HepG2 (cell line): ENCODE results near the gene CFAP210.

Source experiments
- JUN ChIP-seq: sonication (generic); formaldehyde crosslinking; IDR thresholded peaks from 2 replicates; pipeline ENCODE4 v1.4.0; 2020; ENCODE audit warnings: mild to moderate bottlenecking, missing genetic modification reagents
- KLF6 ChIP-seq: IDR thresholded peaks from 2 replicates; pipeline ENCODE4 v1.8.0; 2016; ENCODE audit warnings: missing biosample characterization, missing genetic modification reagents
- MTF1 ChIP-seq: sonication (generic); formaldehyde crosslinking; IDR thresholded peaks from 2 replicates; pipeline ENCODE4 v1.5.0; 2020; ENCODE audit warnings: missing genetic modification reagents
- SIN3A ChIP-seq: IDR thresholded peaks from 2 replicates; pipeline ENCODE4 v1.6.1; 2011; ENCODE audit warnings: low read depth, mild to moderate bottlenecking, control low read depth, low read length, borderline replicate concordance
- ZNF790 ChIP-seq: sonication (generic); formaldehyde crosslinking; IDR thresholded peaks from 2 replicates; pipeline ENCODE4 v1.8.0; 2022; ENCODE audit warnings: missing genetic modification reagents, mild to moderate bottlenecking, borderline replicate concordance
- ZNF841 ChIP-seq: sonication (generic); formaldehyde crosslinking; IDR thresholded peaks from 2 replicates; pipeline ENCODE4 v1.8.1; 2023; ENCODE audit warnings: missing genetic modification reagents, borderline replicate concordance
- TF ChIP-seq, protein P1 (sequence below): sonication (generic); formaldehyde crosslinking; IDR thresholded peaks from 2 replicates; pipeline ENCODE4 v1.4.0; 2020; ENCODE audit warnings: missing genetic modification reagents, mild to moderate bottlenecking, borderline replicate concordance
- TF ChIP-seq, protein P2 (sequence below): sonication (generic); formaldehyde crosslinking; IDR thresholded peaks from 2 replicates; pipeline ENCODE4 v1.4.0; 2020; ENCODE audit warnings: missing genetic modification reagents, borderline replicate concordance

DNA sequence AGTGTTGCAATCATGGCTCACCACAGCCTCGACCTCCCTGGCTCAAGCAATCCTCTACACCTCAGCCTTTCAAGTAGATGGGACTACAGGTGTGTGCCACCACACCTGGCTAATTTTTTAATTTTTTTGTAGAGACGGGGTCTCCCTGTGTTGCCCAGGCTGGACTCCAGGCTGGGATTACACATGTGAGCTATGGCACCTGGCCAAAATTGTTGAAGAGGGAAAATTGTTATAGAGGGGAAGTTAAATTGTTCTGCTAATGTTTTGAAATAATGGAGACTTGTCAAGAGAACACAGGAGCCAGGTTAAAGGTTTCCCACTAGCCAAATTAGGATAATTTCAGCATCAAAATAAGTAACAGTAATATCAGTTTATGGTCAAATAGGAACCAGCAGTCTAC is 84.9 kb downstream of the CFAP210 start:
- no peak for TF ChIP-seq KLF6 (CRISPR knock-in tag)
- TF ChIP-seq, protein P1, sequence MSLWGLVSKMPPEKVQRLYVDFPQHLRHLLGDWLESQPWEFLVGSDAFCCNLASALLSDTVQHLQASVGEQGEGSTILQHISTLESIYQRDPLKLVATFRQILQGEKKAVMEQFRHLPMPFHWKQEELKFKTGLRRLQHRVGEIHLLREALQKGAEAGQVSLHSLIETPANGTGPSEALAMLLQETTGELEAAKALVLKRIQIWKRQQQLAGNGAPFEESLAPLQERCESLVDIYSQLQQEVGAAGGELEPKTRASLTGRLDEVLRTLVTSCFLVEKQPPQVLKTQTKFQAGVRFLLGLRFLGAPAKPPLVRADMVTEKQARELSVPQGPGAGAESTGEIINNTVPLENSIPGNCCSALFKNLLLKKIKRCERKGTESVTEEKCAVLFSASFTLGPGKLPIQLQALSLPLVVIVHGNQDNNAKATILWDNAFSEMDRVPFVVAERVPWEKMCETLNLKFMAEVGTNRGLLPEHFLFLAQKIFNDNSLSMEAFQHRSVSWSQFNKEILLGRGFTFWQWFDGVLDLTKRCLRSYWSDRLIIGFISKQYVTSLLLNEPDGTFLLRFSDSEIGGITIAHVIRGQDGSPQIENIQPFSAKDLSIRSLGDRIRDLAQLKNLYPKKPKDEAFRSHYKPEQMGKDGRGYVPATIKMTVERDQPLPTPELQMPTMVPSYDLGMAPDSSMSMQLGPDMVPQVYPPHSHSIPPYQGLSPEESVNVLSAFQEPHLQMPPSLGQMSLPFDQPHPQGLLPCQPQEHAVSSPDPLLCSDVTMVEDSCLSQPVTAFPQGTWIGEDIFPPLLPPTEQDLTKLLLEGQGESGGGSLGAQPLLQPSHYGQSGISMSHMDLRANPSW, result no peak
- TF ChIP-seq, protein P2, sequence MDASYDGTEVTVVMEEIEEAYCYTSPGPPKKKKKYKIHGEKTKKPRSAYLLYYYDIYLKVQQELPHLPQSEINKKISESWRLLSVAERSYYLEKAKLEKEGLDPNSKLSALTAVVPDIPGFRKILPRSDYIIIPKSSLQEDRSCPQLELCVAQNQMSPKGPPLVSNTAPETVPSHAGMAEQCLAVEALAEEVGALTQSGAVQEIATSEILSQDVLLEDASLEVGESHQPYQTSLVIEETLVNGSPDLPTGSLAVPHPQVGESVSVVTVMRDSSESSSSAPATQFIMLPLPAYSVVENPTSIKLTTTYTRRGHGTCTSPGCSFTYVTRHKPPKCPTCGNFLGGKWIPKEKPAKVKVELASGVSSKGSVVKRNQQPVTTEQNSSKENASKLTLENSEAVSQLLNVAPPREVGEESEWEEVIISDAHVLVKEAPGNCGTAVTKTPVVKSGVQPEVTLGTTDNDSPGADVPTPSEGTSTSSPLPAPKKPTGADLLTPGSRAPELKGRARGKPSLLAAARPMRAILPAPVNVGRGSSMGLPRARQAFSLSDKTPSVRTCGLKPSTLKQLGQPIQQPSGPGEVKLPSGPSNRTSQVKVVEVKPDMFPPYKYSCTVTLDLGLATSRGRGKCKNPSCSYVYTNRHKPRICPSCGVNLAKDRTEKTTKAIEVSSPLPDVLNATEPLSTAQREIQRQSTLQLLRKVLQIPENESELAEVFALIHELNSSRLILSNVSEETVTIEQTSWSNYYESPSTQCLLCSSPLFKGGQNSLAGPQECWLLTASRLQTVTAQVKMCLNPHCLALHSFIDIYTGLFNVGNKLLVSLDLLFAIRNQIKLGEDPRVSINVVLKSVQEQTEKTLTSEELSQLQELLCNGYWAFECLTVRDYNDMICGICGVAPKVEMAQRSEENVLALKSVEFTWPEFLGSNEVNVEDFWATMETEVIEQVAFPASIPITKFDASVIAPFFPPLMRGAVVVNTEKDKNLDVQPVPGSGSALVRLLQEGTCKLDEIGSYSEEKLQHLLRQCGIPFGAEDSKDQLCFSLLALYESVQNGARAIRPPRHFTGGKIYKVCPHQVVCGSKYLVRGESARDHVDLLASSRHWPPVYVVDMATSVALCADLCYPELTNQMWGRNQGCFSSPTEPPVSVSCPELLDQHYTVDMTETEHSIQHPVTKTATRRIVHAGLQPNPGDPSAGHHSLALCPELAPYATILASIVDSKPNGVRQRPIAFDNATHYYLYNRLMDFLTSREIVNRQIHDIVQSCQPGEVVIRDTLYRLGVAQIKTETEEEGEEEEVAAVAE, result no peak
- TF ChIP-seq ZNF841 (CRISPR knock-in tag), result no peak
- no peak for TF ChIP-seq ZNF790 (CRISPR knock-in tag)
- no peak for TF ChIP-seq MTF1 (CRISPR knock-in tag)
- TF ChIP-seq JUN (CRISPR knock-in tag), result no peak
- TF ChIP-seq SIN3A, result no peak
